Upper lobe of left lung (tissue), 4 donors: ENCODE data around the gene LSM3.

ENCODE experiments used
- CTCF ChIP-seq, 6 experiments: fragments of 450-650 bp in 4 of 6; fragments of 200-600 bp in 2 of 6; sonication (generic) in 2 of 6; IDR thresholded peaks; one replicate each; pipeline ENCODE4 v1.5.1; 2016 to 2019; ENCODE audit warnings: antibody characterized with exemption in 6 of 6
- POLR2A ChIP-seq, 4 donors: fragments of 450-650 bp; IDR thresholded peaks; one replicate each; pipeline ENCODE4 v1.5.1; 2016 to 2017; ENCODE audit warnings: antibody characterized with exemption in 4 of 4, mild to moderate bottlenecking in 2 of 4
- POLR2AphosphoS5 ChIP-seq, 2 donors: sonication (generic); formaldehyde crosslinking; IDR thresholded peaks; one replicate each; pipeline ENCODE4 v1.5.1; 2017; ENCODE audit warnings: antibody characterized with exemption in 2 of 2

DNA sequence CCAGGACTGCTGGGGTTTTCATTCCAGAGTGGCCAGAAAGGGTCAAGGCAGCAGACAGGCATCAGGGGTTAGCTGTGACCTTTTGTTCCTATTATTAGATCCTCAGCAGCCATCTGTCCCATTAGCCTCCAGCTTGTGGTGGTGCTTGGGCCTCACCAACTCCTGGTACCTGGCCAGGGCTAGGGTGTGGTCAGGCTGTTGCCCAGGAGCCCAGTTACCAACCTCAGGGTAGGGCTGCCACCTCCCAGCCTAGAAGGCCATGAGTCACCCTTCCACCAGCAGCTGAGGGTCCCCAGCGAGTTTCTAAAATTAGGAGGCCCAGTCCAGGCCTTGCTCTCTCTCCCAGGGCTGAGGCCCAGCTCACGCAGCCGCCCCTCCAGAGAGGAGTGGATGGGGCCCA is 41.6 kb upstream of the LSM3 start:
- TF ChIP-seq POLR2A (IDR thresholded peaks at IDR 0.05) (no peak), CTCF (IDR thresholded peaks at IDR 0.05) (no peak), POLR2AphosphoS5 (IDR thresholded peaks at IDR 0.05) (no peak)
